H9 (cell line): ENCODE measurements around the gene VTA1. TPM values are rescaled to one million over a fixed set of nuclear protein-coding genes. Genes with fewer than 3 reads are reported as not detected.

Experiments
- DNase-seq: peaks from one replicate; pipeline ENCODE4 v3.0.0-alpha.2; 2017
- H2AFZ ChIP-seq: one replicate; pipeline ENCODE4 v1.6.1; 2013; ENCODE audit warnings: mild to moderate bottlenecking, low read length, control low read depth, moderate library complexity
- H2AK5ac ChIP-seq: 2 replicates; pipeline ENCODE4 v1.6.1; 2013; ENCODE audit warnings: low read length, control low read depth, mixed read lengths; ENCODE audit not compliant: insufficient read length
- H2BK120ac ChIP-seq: one replicate; pipeline ENCODE4 v1.6.1; 2013; ENCODE audit warnings: low read depth, mild to moderate bottlenecking, low read length, control low read depth, inconsistent platforms; ENCODE audit not compliant: poor library complexity, severe bottlenecking
- H2BK12ac ChIP-seq: 2 replicates; pipeline ENCODE4 v1.6.1; 2013; ENCODE audit warnings: low read length, control low read depth, mixed read lengths, low read depth; ENCODE audit not compliant: insufficient read length
- H2BK15ac ChIP-seq: 2 replicates; pipeline ENCODE4 v1.6.1; 2013; ENCODE audit warnings: low read depth, low read length, control low read depth
- H2BK20ac ChIP-seq: one replicate; pipeline ENCODE4 v1.6.1; 2013; ENCODE audit warnings: low read depth, mild to moderate bottlenecking, low read length, control low read depth, inconsistent platforms; ENCODE audit not compliant: poor library complexity, severe bottlenecking
- H2BK5ac ChIP-seq: 2 replicates; pipeline ENCODE4 v1.6.1; 2013; ENCODE audit warnings: low read length, control low read depth, mixed read lengths; ENCODE audit not compliant: insufficient read length
- H3K14ac ChIP-seq: 2 replicates; pipeline ENCODE4 v1.6.1; 2013; ENCODE audit warnings: low read length, control low read depth; ENCODE audit not compliant: insufficient read depth
- H3K18ac ChIP-seq: 2 replicates; pipeline ENCODE4 v1.6.1; 2013; ENCODE audit warnings: low read depth, mild to moderate bottlenecking, mixed read lengths, low read length, control low read depth; ENCODE audit not compliant: insufficient read length
- H3K23ac ChIP-seq: 2 replicates; pipeline ENCODE4 v1.6.1; 2013; ENCODE audit warnings: low read length, control low read depth, mixed read lengths, low read depth; ENCODE audit not compliant: insufficient read length
- H3K23me2 ChIP-seq: 2 replicates; pipeline ENCODE4 v1.6.1; 2013; ENCODE audit warnings: low read depth, mild to moderate bottlenecking, mixed read lengths, low read length, control low read depth; ENCODE audit not compliant: insufficient read length, poor library complexity, severe bottlenecking
- H3K27ac ChIP-seq: 2 replicates; pipeline ENCODE4 v1.5.1; 2013; ENCODE audit warnings: low read length, control low read depth, mixed read lengths, low read depth; ENCODE audit not compliant: insufficient read length
- H3K27me3 ChIP-seq: 2 replicates; pipeline ENCODE4 v1.6.1; 2013; ENCODE audit warnings: low read length, control low read depth, inconsistent platforms; ENCODE audit not compliant: insufficient read depth
- H3K4ac ChIP-seq: 2 replicates; pipeline ENCODE4 v1.6.1; 2013; ENCODE audit warnings: low read depth, mild to moderate bottlenecking, control low read depth, inconsistent platforms, low read length, moderate library complexity
- H3K4me1 ChIP-seq: 2 replicates; pipeline ENCODE4 v1.6.1; 2013; ENCODE audit warnings: low read length, control low read depth, inconsistent platforms; ENCODE audit not compliant: insufficient read depth
- H3K4me2 ChIP-seq: 2 replicates; pipeline ENCODE4 v1.6.1; 2013; ENCODE audit warnings: low read length, control low read depth, mixed read lengths; ENCODE audit not compliant: insufficient read length, insufficient read depth
- H3K56ac ChIP-seq: 2 replicates; pipeline ENCODE4 v1.6.1; 2013; ENCODE audit warnings: low read depth, mild to moderate bottlenecking, mixed read lengths, low read length, control low read depth; ENCODE audit not compliant: insufficient read length
- H3K79me1 ChIP-seq: 2 replicates; pipeline ENCODE4 v1.6.1; 2013; ENCODE audit warnings: low read depth, mild to moderate bottlenecking, moderate library complexity, low read length, control low read depth, inconsistent platforms; ENCODE audit not compliant: insufficient read depth, poor library complexity, severe bottlenecking
- H3K79me2 ChIP-seq: 2 replicates; pipeline ENCODE4 v1.6.1; 2013; ENCODE audit warnings: low read length, control low read depth, inconsistent platforms; ENCODE audit not compliant: insufficient read depth
- H3K9ac ChIP-seq: 2 replicates; pipeline ENCODE4 v1.6.1; 2013; ENCODE audit warnings: low read length, control low read depth, mixed read lengths; ENCODE audit not compliant: insufficient read length; ENCODE audit errors: extremely low read depth
- H3K9me3 ChIP-seq: one replicate; pipeline ENCODE4 v1.6.1; 2013; ENCODE audit warnings: low read depth, low read length, inconsistent platforms; ENCODE audit not compliant: control insufficient read depth
- H3T11ph ChIP-seq: one replicate; pipeline ENCODE4 v1.6.1; 2013; ENCODE audit warnings: mild to moderate bottlenecking, low read length, control low read depth, inconsistent platforms
- H4K20me1 ChIP-seq: one replicate; pipeline ENCODE4 v1.6.1; 2013; ENCODE audit not compliant: control insufficient read depth, insufficient read length, insufficient read depth
- H4K5ac ChIP-seq: 2 replicates; pipeline ENCODE4 v1.6.1; 2013; ENCODE audit warnings: low read depth, mild to moderate bottlenecking, mixed read lengths, low read length, control low read depth; ENCODE audit not compliant: insufficient read length
- H4K8ac ChIP-seq: replicated peaks from 2 replicates; pipeline ENCODE4 v1.6.1; 2013; ENCODE audit warnings: low read length, control low read depth, mixed read lengths, low read depth; ENCODE audit not compliant: insufficient read length
- H4K91ac ChIP-seq: 2 replicates; pipeline ENCODE4 v1.6.1; 2013; ENCODE audit warnings: low read depth, mild to moderate bottlenecking, moderate library complexity, mixed read lengths, low read length, control low read depth; ENCODE audit not compliant: insufficient read length
- H3K27ac Mint-ChIP-seq, 3 experiments: 2 replicates in 2 of 3; 3 replicates in 1 of 3; pipeline ENCODE4 v1.8.0; 2020 to 2021; ENCODE audit warnings: mixed read lengths in 3 of 3, mild to moderate bottlenecking in 1 of 3, moderate library complexity in 1 of 3
- H3K27me3 Mint-ChIP-seq: 2 replicates; pipeline ENCODE4 v1.8.0; 2021; ENCODE audit warnings: low read depth, mild to moderate bottlenecking, moderate library complexity, mixed read lengths
- H3K36me3 Mint-ChIP-seq, 3 experiments: 2 replicates in 2 of 3; 3 replicates in 1 of 3; pipeline ENCODE4 v1.8.0; 2020 to 2021; ENCODE audit warnings: low read depth in 3 of 3, mixed read lengths in 3 of 3; ENCODE audit not compliant: insufficient read depth in 1 of 3
- H3K4me1 Mint-ChIP-seq, 2 experiments: 2 replicates each; pipeline ENCODE4 v1.8.0; 2020; ENCODE audit warnings: mixed read lengths in 2 of 2
- H3K4me3 Mint-ChIP-seq, 2 experiments: 2 replicates in 1 of 2; 3 replicates in 1 of 2; pipeline ENCODE4 v1.8.0; 2020 to 2021; ENCODE audit warnings: mild to moderate bottlenecking in 2 of 2, mixed read lengths in 2 of 2, moderate library complexity in 1 of 2
- H3K9me3 Mint-ChIP-seq, 2 experiments: 2 replicates in 1 of 2; 3 replicates in 1 of 2; pipeline ENCODE4 v1.8.0; 2020; ENCODE audit warnings: mild to moderate bottlenecking in 2 of 2, mixed read lengths in 2 of 2, moderate library complexity in 1 of 2
- CTCF ChIP-seq: fragments of 200-600 bp; sonication (generic); conservative IDR thresholded peaks from 3 replicates; pipeline ENCODE4 v1.8.0; 2021; ENCODE audit warnings: antibody characterized with exemption, mild to moderate bottlenecking
- WGBS: extraction: QIAGEN DNeasy Blood & Tissue Kit; methylation state at CpG from one replicate; pipeline ENCODE4 v1.1.7; 2013; ENCODE audit warnings: missing lambda C conversion rate, low lambda C conversion rate, mixed read lengths; ENCODE audit not compliant: insufficient read length; ENCODE audit errors: extremely low coverage; 5-methylcytosine and 5-hydroxymethylcytosine counted together
- total RNA-seq: library from RNA; stranded (reverse); gene quantifications from 2 replicates; pipeline ENCODE4 v1.2.1, GENCODE V29; 2021

Gene VTA1
- total RNA-seq, 1 experiment from 2014 or later, result 63.1 TPM

- no CpG with 5 or more reads among the region's 3 CpGs for WGBS
- no peak overlapping the region for H3K23ac ChIP-seq
- H3K56ac ChIP-seq, result no peak overlapping the region
- H3T11ph ChIP-seq, result no peak overlapping the region
- no peak overlapping the region for H2BK12ac ChIP-seq
- H3K27ac Mint-ChIP-seq, result no peak overlapping the region; a peak in 1 of 7 replicates
- H3K27me3 ChIP-seq, result no peaks in the 10 kb centered on the region
- peaks cover 4 to 31% (median 22%) of the 10 kb centered on the region in 3 experiments for H3K36me3 Mint-ChIP-seq
- H2AFZ ChIP-seq, result no peak overlapping the region
- no peak overlapping the region for H2AK5ac ChIP-seq
- H3K4me3 Mint-ChIP-seq, result no peak overlapping the region
- H2BK20ac ChIP-seq, result no peak overlapping the region
- H4K20me1 ChIP-seq, result no peaks in the 10 kb centered on the region
- H4K5ac ChIP-seq, result no peak overlapping the region
- no peak for TF ChIP-seq CTCF
- no peaks in the 10 kb centered on the region for H3K23me2 ChIP-seq
- no peaks in the 10 kb centered on the region for H3K79me1 ChIP-seq
- DNase-seq, result no peak
- H2BK15ac ChIP-seq, result no peak overlapping the region
- H3K18ac ChIP-seq, result no peak overlapping the region
- H3K9me3 ChIP-seq, result no peaks in the 10 kb centered on the region
- no peak overlapping the region for H4K91ac ChIP-seq
- no peak overlapping the region for H3K27ac ChIP-seq
- H3K4me1 ChIP-seq, result no peaks in the 10 kb centered on the region
- no peak overlapping the region for H2BK120ac ChIP-seq
- H3K79me2 ChIP-seq, result no peaks in the 10 kb centered on the region
- H3K27me3 Mint-ChIP-seq, result no peaks in the 10 kb centered on the region
- no peaks in the 10 kb centered on the region for H3K9me3 Mint-ChIP-seq
- H2BK5ac ChIP-seq, result no peak overlapping the region
- H3K4me1 Mint-ChIP-seq, result no peaks in the 10 kb centered on the region
- H3K9ac ChIP-seq, result no peak overlapping the region
- no peak overlapping the region for H4K8ac ChIP-seq
- no peak overlapping the region for H3K4ac ChIP-seq
- H3K14ac ChIP-seq, result no peak overlapping the region
- H3K4me2 ChIP-seq, result no peak overlapping the region
These were observed 54.0 kb downstream of the VTA1 start for GRCh38 chr6:142200846-142201628.
